GM12878 (cell line): Measurements from ENCODE around the gene NEMF.
A peak's percentile ranks its signal among the peaks of the same experiment; 100 is the strongest.

Experiments
- ATF7 ChIP-seq: fragments of 450-650 bp; IDR thresholded peaks from 2 replicates; pipeline ENCODE4 v1.6.1; 2016; ENCODE audit warnings: low read depth, mild to moderate bottlenecking
- JUND ChIP-seq: IDR thresholded peaks from 2 replicates; pipeline ENCODE4 v1.6.1; 2012; ENCODE audit warnings: low read depth, mild to moderate bottlenecking, low read length, improper control_type of control experiment, moderate library complexity
- MEF2A ChIP-seq: IDR thresholded peaks from 2 replicates; pipeline ENCODE4 v1.6.1; 2011; ENCODE audit warnings: low read depth, mild to moderate bottlenecking, low read length, moderate library complexity; ENCODE audit not compliant: insufficient read depth
- SMARCA5 ChIP-seq: fragments of 450-650 bp; IDR thresholded peaks from 2 replicates; pipeline ENCODE4 v1.6.1; 2017; ENCODE audit warnings: mild to moderate bottlenecking
- TF ChIP-seq, protein P1 (sequence below): IDR thresholded peaks from 2 replicates; pipeline ENCODE4 v1.6.1; 2012; ENCODE audit warnings: low read depth, low read length, improper control_type of control experiment
- TF ChIP-seq, protein P2 (sequence below), 3 experiments: IDR thresholded peaks in 2 of 3; conservative IDR thresholded peaks in 1 of 3; 2 replicates each; pipeline ENCODE4 v1.5.1; 2011; ENCODE audit warnings: low read depth in 3 of 3, low read length in 3 of 3, mild to moderate bottlenecking in 3 of 3, control low read depth in 2 of 3, moderate library complexity in 2 of 3, inconsistent platforms in 1 of 3, mixed read lengths in 1 of 3; ENCODE audit not compliant: control insufficient read depth in 2 of 3, insufficient read depth in 1 of 3; ENCODE audit errors: extremely low read depth in 1 of 3

DNA sequence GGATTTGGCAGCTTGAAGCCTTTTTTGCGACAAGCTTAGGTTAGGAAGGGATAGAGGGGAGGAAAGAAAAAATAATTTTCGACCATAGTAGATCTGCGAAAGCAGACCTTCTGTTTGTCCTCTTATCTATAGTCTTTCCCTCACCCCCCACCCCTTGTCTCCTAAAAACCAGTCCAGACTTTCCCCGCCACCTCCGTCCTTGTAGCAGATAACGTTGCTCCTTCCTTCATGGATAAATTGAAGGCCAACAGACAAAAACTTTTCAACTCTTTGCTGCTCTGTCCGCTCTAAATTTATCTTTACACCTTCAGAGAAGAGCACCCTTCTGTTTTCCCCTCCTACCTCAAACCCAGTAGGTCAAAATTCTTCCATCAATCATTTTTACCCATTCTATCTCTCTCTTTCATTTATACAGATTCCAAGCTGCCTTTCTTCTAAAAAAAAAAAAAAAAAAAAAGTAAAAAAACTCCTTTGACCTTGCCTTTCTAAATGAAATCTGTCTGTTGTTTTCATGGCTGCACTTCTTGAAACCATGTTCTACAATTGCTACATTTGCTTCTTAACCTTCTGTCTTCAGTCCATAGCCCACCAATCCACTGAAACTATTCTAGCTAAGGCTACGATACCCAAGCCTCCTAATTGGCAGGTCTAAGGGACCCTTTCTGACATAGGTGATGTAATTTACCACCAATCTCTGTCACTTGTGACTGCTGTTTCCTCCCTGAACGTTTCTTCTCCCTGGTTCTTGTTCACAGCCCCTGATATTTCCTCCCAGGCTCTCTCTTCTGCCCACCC, 11.1 kb upstream of the NEMF start:
- TF ChIP-seq, protein P1, sequence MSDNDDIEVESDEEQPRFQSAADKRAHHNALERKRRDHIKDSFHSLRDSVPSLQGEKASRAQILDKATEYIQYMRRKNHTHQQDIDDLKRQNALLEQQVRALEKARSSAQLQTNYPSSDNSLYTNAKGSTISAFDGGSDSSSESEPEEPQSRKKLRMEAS = no peak
- TF ChIP-seq JUND (no peak), SMARCA5 (no peak), ATF7 (peak; percentile 97), MEF2A (no peak)
- TF ChIP-seq, protein P2, sequence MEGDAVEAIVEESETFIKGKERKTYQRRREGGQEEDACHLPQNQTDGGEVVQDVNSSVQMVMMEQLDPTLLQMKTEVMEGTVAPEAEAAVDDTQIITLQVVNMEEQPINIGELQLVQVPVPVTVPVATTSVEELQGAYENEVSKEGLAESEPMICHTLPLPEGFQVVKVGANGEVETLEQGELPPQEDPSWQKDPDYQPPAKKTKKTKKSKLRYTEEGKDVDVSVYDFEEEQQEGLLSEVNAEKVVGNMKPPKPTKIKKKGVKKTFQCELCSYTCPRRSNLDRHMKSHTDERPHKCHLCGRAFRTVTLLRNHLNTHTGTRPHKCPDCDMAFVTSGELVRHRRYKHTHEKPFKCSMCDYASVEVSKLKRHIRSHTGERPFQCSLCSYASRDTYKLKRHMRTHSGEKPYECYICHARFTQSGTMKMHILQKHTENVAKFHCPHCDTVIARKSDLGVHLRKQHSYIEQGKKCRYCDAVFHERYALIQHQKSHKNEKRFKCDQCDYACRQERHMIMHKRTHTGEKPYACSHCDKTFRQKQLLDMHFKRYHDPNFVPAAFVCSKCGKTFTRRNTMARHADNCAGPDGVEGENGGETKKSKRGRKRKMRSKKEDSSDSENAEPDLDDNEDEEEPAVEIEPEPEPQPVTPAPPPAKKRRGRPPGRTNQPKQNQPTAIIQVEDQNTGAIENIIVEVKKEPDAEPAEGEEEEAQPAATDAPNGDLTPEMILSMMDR (IDR thresholded peaks at IDR 0.05 in 2 of 3, conservative IDR thresholded peaks at IDR 0.05 in 1 of 3; ENCODE audit: control insufficient read depth in 2 of 3, extremely low read depth in 1 of 3, insufficient read depth in 1 of 3, low read depth in 3 of 3, low read length in 3 of 3) = no peak
